ENCODE results near the gene ABCB10. TPM values are rescaled to one million over a fixed set of nuclear protein-coding genes. Genes with fewer than 3 reads are reported as not detected.
"Not testable (repeated sequence)": the region's sequence is repeated elsewhere in the genome, so short reads cannot be mapped to it uniquely, and the experiment has no call there.

The ABCB10 gene
- total and polyA plus RNA-seq, 2 donors: 11.1 to 28.0 TPM

DNA sequence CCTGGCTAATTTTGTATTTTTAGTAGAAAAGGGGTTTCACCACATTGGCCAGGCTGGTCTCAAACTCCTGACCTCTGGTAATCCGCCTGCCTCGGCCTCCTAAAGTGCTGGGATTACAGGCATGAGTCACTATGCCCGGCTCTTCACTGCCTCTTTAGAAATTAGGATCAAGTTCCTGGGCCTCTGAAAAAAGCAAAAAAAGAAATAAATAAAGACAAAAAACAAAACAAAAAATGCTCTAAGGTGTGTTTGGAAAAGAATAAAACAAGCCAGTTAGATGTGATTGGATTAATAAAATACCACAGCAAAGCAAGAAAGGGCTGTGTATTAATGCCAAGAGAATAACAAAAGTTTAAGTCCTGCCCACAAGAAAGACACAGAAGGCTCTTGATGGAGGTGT is 4.2 kb upstream of the ABCB10 start:
- DNase-seq (ENCODE audit: extremely low spot score): no peak
- WGBS: 47% methylated on average over 3 of the region's 3 CpGs
- Histone ChIP-seq H3K27ac (ENCODE audit: low read depth) (no peak overlapping the region), H3K4me1 (ENCODE audit: insufficient read depth) (no peaks in the 10 kb centered on the region), H3K4me3 (ENCODE audit: low read depth, low read length) (no peak overlapping the region), H3K36me3 (ENCODE audit: insufficient read depth) (no peaks in the 10 kb centered on the region)

DNA sequence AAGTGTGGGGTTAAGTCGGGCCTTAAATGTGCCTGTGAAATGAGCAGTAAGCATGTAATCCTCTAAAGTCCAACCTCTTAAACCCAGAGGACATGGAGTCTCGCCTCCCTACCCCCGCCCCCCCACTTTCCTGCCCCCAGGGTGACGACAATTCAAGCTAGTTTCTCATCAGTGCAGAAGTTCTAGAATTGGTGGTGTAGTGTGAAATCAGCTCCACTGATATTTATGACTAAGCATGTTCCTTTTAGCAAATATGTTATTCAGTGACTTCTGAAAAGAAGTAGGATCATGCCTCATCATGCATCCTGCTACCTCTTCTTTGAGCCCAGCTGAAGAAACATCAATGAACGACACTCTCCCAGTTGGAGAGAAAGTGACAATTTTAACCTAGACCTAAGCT is 2.6 kb upstream of the ABCB10 start:
- H3K4me1 ChIP-seq (ENCODE audit: insufficient read depth): no peaks in the 10 kb centered on the region
- H3K4me3 ChIP-seq (ENCODE audit: low read depth, low read length): no peak overlapping the region
- no peak for DNase-seq (ENCODE audit: extremely low spot score)
- H3K27ac ChIP-seq (ENCODE audit: low read depth): no peak overlapping the region
- no peaks in the 10 kb centered on the region for H3K36me3 ChIP-seq (ENCODE audit: insufficient read depth)
- 79% methylated on average over 5 of the region's 5 CpGs for WGBS

DNA sequence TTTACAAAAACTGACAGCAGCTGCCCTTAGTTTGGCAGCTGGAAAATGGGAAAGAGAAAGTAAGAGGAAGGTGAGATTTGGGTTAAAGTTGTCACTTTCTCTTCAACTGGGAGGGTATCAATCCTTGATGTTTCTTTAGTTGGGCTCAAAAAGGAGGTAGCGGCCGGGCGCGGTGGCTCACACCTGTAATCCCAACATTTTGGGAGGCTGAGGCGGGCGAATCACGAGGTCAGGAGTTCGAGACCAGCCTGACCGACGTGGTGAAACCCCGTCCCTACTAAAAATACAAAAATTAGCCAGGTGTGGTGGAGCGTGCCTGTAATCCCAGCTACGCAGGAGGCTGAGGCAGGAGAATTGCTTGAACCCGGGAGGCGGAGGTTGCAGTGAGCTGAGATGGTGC is 1.6 kb upstream of the ABCB10 start:
- 92% methylated on average over 15 of the region's 15 CpGs for WGBS
- H3K4me1 ChIP-seq (ENCODE audit: insufficient read depth); H3K27ac ChIP-seq (ENCODE audit: low read depth); DNase-seq (ENCODE audit: extremely low spot score); H3K4me3 ChIP-seq (ENCODE audit: low read depth, low read length); H3K36me3 ChIP-seq (ENCODE audit: insufficient read depth): not testable (repeated sequence)

DNA sequence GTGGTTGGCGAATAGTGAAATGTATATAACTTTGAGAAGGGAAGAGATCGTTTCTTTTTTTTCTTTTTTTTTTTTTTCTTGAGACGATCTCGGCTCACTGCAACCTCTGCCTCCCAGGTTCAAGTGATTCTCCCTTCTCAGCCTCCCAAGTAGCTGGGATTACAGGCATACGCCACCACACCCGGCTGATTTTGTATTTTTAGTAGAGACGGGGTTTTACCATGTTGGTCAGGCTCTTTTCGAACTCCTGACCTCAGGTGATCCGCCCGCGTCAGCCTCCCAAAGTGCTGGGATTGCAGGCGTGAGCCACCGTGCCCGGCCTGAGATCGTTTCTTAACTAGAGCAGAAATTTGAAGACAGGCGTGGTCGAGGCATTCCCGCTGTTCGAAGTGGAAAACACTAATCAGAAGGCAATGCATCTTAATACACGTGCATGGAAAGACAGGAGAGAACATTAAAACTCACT is 862 bp upstream of the ABCB10 start:
- H3K4me3 ChIP-seq (ENCODE audit: low read depth, low read length): peak overlapping the region; percentile 94
- H3K27ac ChIP-seq (ENCODE audit: low read depth); H3K36me3 ChIP-seq (ENCODE audit: insufficient read depth); DNase-seq (ENCODE audit: extremely low spot score); H3K4me1 ChIP-seq (ENCODE audit: insufficient read depth): not testable (repeated sequence)
- 37% methylated on average over 20 of the region's 20 CpGs for WGBS

DNA sequence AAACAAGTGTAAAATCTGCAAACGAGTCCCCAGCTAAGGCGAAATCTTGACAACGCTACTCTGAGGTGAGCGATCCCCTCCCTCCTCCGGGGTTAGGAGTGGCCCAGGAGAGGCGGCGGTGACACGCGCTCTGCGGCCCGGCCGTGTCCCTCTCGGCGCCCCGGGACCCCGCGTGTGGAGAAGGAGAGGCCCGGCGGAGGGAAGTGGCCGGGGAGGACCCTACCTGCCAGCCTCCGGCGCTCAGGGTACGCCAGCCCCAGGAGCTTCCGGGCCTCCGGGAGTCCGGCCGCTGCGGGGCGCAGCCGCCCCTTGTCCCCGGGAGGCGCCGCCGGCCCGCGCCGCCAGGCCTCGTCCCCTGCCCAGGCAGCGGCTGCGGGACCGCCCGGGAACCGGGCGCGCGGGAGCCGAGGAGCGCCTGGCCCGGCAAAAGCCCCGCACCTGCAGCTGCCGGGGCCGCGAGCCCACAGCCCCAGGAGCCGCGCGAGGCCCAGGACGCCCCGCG is 543 bp downstream of the ABCB10 start:
- under 1% methylated on average over 59 of the region's 59 CpGs for WGBS
- DNase-seq (ENCODE audit: extremely low spot score): no peak
- H3K4me1 ChIP-seq (ENCODE audit: insufficient read depth): no peaks in the 10 kb centered on the region
- H3K36me3 ChIP-seq (ENCODE audit: insufficient read depth): no peaks in the 10 kb centered on the region
- peak overlapping the region; percentile 85 for H3K27ac ChIP-seq (ENCODE audit: low read depth)
- peak overlapping the region; percentile 94 for H3K4me3 ChIP-seq (ENCODE audit: low read depth, low read length)

DNA sequence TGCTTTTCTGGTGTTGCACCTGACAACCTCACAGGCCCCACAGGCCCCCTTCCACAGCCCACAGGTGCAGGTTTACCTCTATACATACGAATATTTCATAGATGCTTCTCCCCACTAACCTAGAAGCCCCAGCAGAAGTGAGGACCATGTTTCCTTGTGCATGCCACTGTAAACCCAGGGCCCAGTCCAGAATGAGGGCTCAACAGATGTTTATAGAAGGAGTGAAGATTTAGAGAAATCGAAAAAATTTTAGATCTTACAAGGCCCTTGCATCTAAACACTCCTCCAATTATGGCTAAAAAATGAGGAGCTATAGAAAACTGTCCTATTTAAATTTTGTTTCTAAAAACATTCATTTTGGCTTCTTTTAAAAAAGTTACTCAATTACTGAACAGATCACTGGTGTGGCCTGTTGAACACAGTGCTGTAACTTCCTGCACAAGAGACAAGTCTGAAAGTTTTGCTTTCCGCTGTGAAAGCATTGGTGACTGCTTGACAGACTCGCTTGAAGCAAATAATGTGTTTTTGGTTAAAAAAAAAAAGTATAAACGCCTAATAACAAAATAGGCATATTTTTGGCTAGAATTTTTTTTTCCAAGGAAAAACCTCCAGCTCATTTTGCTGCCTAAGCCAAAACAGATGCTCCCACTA is 1.2 kb downstream of the ABCB10 start:
- no peaks in the 10 kb centered on the region for H3K4me1 ChIP-seq (ENCODE audit: insufficient read depth)
- peak overlapping the region; percentile 94 for H3K4me3 ChIP-seq (ENCODE audit: low read depth, low read length)
- WGBS: 21% methylated on average over 5 of the region's 5 CpGs
- no peak for DNase-seq (ENCODE audit: extremely low spot score)
- H3K36me3 ChIP-seq (ENCODE audit: insufficient read depth): no peaks in the 10 kb centered on the region
- H3K27ac ChIP-seq (ENCODE audit: low read depth): no peak overlapping the region

DNA sequence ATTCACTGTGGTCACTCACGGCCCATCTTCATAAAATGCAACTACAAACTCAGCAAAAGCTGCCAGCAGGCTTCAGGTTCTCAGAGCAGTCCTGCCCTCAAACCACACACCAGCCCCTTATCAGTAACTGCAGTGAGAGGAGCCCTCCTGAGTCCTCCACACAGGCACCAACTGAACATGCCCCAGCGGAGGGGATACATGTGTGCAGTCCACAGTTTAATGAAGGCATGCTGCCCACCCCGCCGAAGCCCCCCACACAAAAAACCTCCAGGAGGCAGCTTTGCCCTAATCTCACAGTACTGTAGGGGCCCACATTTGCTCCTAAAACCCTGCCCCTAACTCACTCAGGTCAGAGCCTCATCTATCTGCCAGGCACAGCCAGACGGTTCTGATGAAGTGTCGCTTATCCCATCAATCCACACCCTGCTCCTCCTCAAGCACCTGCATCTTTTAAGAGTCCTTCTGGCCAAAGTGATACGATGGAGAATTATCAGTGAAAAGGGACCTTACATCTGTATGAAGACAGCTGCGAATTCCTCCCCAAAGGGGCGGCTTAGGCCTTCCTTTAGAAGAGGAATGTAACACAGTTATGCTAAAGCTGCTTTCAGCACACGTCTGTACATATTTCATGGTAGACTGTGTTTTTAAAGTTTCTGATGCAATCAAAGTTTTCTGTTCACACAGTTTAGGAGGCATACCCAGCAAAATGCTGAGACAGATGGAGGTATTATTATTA is 3.5 kb downstream of the ABCB10 start:
- Histone ChIP-seq H3K36me3 (ENCODE audit: insufficient read depth) (no peaks in the 10 kb centered on the region), H3K4me1 (ENCODE audit: insufficient read depth) (no peaks in the 10 kb centered on the region), H3K4me3 (ENCODE audit: low read depth, low read length) (no peak overlapping the region), H3K27ac (ENCODE audit: low read depth) (no peak overlapping the region)
- DNase-seq (ENCODE audit: extremely low spot score): no peak
- 73% methylated on average over 10 of the region's 10 CpGs for WGBS

DNA sequence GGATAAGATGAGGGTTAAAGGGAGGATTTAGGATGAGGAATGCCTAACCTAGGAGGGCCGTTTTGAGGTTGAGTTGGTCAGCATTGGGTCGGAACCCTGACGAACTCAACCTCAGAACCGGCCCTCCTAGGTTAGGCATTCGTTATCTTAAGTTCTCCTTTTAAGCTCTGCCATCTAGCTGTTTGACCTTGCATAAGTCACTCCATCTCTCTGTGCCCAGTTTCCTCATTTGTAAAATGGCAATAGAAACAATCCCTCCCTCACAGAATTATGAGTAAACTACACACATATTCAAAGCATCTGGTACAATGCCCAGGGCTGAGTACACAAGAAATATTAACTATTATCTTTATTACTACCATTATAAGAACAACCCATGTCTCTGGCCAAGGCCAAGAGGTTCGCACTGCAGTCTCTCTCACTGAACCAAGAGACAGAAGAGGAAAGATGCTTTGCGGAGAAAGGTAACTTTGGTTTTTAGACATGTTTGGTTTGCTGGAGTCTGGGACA is 4.8 kb downstream of the ABCB10 start:
- no peak overlapping the region for H3K27ac ChIP-seq (ENCODE audit: low read depth)
- H3K4me1 ChIP-seq (ENCODE audit: insufficient read depth): no peaks in the 10 kb centered on the region
- H3K4me3 ChIP-seq (ENCODE audit: low read depth, low read length): no peak overlapping the region
- no peak for DNase-seq (ENCODE audit: extremely low spot score)
- 93% methylated on average over 7 of the region's 7 CpGs for WGBS
- no peaks in the 10 kb centered on the region for H3K36me3 ChIP-seq (ENCODE audit: insufficient read depth)

DNA sequence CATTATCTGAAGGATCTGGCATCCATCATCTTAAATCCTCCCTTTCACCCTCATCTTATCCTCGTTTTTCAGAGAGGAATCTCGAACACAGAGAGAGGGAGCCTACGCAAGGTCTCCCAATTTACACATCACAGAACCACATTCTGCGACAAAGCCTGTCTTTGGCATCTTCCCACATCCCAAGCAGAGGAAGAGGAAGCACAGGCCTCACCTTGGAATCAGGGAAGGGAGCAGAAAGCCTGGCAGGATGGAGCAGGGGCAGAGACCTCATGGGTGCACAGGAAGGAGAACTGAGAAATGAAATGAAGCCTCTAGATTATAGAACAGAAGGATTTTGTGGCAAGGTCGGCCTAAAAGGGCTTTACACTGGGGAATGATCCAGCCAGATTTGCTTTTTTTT is 5.8 kb downstream of the ABCB10 start:
- Histone ChIP-seq H3K4me3 (ENCODE audit: low read depth, low read length) (no peak overlapping the region), H3K4me1 (ENCODE audit: insufficient read depth) (no peaks in the 10 kb centered on the region), H3K36me3 (ENCODE audit: insufficient read depth) (no peaks in the 10 kb centered on the region), H3K27ac (ENCODE audit: low read depth) (no peak overlapping the region)
- 66% methylated on average over 5 of the region's 5 CpGs for WGBS
- no peak for DNase-seq (ENCODE audit: extremely low spot score)

DNA sequence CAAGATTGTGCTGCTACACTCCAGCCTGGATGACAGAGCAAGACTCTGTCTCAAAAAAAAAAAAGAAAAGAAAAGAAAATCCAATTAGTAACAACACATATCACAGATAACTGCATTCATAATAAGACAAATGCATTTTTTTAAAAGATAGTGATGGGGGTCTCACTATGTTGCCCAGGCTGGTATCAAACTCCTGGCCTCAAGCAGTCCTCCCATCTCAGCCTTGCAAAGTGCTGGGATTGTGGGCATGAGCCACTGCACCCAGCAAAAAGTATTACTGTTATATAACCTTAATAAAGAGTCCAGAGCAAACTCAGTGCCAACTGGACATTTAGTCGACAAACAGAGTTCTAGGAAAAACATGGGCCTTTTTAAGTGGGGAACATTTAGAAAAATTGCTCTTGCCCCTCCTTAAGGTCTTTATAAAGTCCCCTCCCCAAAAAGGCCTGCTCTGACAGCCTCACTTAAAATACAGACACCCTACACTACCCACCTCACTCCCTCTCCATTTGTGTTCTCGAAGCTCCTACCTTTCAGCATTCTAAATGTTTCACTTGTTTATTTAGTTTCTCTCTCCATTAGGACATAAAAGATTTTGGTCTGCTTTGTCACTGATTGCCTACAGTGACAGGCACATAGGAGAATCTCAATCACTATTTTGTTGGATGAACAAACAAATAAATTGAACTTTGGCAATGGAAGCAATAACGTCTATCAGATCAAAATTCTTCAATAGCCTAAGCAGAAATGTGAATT is 7.5 kb downstream of the ABCB10 start:
- Histone ChIP-seq H3K27ac (ENCODE audit: low read depth) (no peak overlapping the region), H3K36me3 (ENCODE audit: insufficient read depth) (no peaks in the 10 kb centered on the region), H3K4me3 (ENCODE audit: low read depth, low read length) (no peak overlapping the region), H3K4me1 (ENCODE audit: insufficient read depth) (no peaks in the 10 kb centered on the region)
- no peak for DNase-seq (ENCODE audit: extremely low spot score)
- 65% methylated on average over 3 of the region's 3 CpGs for WGBS

DNA sequence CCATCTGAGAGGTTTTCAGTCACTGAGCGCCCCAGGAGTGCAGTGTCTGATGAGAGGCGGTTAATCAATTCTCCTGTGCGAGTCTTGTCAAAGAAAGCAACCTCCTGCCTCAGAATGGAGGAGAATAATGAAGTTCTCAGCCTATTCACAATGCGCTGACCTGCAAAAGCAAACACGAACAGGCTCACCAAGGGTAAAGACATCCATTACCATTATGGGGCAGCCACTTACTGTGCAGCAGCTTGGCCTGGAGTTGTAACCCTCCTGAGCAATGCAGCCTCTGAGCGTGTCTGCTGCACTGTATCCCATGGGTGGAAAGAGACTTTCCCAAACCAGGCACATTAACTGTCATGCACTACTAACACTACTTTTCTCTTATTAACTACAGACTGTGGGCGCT is 11.0 kb downstream of the ABCB10 start:
- no peak overlapping the region for H3K27ac ChIP-seq (ENCODE audit: low read depth)
- H3K36me3 ChIP-seq (ENCODE audit: insufficient read depth): no peaks in the 10 kb centered on the region
- WGBS: 96% methylated on average over 7 of the region's 7 CpGs
- H3K4me1 ChIP-seq (ENCODE audit: insufficient read depth): no peaks in the 10 kb centered on the region
- no peak for DNase-seq (ENCODE audit: extremely low spot score)
- H3K4me3 ChIP-seq (ENCODE audit: low read depth, low read length): no peak overlapping the region

DNA sequence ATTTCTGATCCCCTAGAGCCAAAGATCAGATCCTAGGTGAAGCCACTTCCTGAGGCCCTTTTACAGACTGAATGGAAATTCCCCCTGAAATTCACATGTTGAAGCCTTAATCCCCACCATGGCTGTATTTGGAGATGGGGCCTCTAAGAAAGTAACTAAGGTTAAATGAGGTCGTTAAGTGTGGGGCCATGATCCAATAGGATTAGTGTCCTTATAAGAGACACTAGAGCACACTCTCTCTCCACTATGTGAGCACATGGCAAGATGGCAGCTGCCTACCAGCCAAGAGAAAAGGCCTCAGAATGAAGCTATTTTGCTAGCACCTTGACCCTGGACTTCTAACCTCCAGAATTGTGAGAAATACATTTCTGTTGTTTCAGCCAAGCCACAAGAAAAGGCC is 13.9 kb downstream of the ABCB10 start:
- 91% methylated on average over 1 of the region's 1 CpG for WGBS

DNA sequence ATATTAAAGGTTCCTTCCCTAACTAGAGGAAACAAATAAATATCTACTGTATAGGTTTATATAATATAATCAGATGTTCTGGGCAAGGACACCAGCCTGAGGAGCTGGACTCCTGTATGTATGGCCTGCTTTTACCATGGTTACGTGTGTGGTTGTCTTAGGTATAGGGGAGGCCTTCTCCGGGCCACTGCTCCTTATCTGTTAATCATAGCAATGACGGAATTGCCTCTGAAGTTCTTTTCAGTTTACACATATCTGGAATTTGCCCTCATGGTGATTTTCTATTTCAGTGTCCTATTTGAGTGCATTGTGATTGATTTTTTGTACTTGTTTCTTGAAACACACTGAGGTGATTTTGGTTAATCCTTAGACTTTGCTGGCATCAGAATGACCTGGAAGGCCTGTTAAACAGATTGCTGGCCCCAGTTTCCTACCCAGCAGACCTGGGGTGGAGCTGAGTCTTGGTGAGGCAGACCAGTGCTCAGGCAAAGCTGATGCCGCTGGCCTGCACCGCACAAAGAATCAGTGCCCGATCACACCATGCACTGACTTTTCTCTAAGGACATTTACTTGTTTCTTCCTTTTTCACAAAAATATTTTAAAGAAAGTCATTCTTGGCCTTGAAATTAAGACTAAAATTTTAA is 18.5 kb downstream of the ABCB10 start:
- no peak for DNase-seq (ENCODE audit: extremely low spot score)
- no peaks in the 10 kb centered on the region for H3K4me1 ChIP-seq (ENCODE audit: insufficient read depth)
- peaks cover 3% of the 10 kb centered on the region for H3K36me3 ChIP-seq (ENCODE audit: insufficient read depth)
- no peak overlapping the region for H3K27ac ChIP-seq (ENCODE audit: low read depth)
- WGBS: 93% methylated on average over 6 of the region's 6 CpGs
- no peak overlapping the region for H3K4me3 ChIP-seq (ENCODE audit: low read depth, low read length)

More for the DNA sequence above, 13.9 kb downstream of the ABCB10 start:
- DNase-seq (ENCODE audit: extremely low spot score): no peak
- H3K4me3 ChIP-seq (ENCODE audit: low read depth, low read length): no peak overlapping the region
- H3K27ac ChIP-seq (ENCODE audit: low read depth): no peak overlapping the region
- H3K36me3 ChIP-seq (ENCODE audit: insufficient read depth): no peaks in the 10 kb centered on the region
- H3K4me1 ChIP-seq (ENCODE audit: insufficient read depth): no peaks in the 10 kb centered on the region

All from urinary bladder (tissue), 4 donors.